22Rv1 (cell line): ENCODE data around the gene CEP295NL.

Experiments
- ZFX ChIP-seq: fragments of 450-650 bp; IDR thresholded peaks from 2 replicates; pipeline ENCODE4 v1.6.1; 2017; ENCODE audit warnings: antibody characterized with exemption, borderline replicate concordance
- TF ChIP-seq, protein P1 (sequence below): fragments of 450-650 bp; IDR thresholded peaks from 2 replicates; pipeline ENCODE4 v1.5.1; 2017; ENCODE audit warnings: mild to moderate bottlenecking

- TF ChIP-seq, protein P1, sequence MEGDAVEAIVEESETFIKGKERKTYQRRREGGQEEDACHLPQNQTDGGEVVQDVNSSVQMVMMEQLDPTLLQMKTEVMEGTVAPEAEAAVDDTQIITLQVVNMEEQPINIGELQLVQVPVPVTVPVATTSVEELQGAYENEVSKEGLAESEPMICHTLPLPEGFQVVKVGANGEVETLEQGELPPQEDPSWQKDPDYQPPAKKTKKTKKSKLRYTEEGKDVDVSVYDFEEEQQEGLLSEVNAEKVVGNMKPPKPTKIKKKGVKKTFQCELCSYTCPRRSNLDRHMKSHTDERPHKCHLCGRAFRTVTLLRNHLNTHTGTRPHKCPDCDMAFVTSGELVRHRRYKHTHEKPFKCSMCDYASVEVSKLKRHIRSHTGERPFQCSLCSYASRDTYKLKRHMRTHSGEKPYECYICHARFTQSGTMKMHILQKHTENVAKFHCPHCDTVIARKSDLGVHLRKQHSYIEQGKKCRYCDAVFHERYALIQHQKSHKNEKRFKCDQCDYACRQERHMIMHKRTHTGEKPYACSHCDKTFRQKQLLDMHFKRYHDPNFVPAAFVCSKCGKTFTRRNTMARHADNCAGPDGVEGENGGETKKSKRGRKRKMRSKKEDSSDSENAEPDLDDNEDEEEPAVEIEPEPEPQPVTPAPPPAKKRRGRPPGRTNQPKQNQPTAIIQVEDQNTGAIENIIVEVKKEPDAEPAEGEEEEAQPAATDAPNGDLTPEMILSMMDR, result no peak
- TF ChIP-seq ZFX, result no peak
Observed at GRCh38 chr17:78899361-78900260, 3.4 kb downstream of the CEP295NL start.
